Stimulated activated CD4-positive, alpha-beta T cell treated with anti-CD3 and anti-CD28 coated beads, Interleukin-1b, Interleukin-23, amount 100 ng/mL, for 48 hours (primary cell): ENCODE measurements around the gene CCDC92B.
"Not testable (repeated sequence)": the region's sequence is repeated elsewhere in the genome, so short reads cannot be mapped to it uniquely, and the experiment has no call there.

Experiments
- DNase-seq: peaks from one replicate; pipeline ENCODE4 v3.0.0-alpha.2; 2020

CCDC92B gene

GRCh38 chr17:2688351-2689342 is 60.8 kb downstream of the CCDC92B start:
- no peak for DNase-seq

GRCh38 chr17:2687074-2687418 is 62.4 kb downstream of the CCDC92B start:
- DNase-seq, result no peak

- DNase-seq, result no peak
These were observed 63.8 kb downstream of the CCDC92B start for GRCh38 chr17:2685696-2686095.

GRCh38 chr17:2684549-2684948 is 64.9 kb downstream of the CCDC92B start:
- no peak for DNase-seq

GRCh38 chr17:2683912-2684311 is 65.5 kb downstream of the CCDC92B start:
- DNase-seq, result no peak

GRCh38 chr17:2682176-2682938 is 67.1 kb downstream of the CCDC92B start:
- no peak for DNase-seq

GRCh38 chr17:2681650-2682049 is 67.8 kb downstream of the CCDC92B start:
- no peak for DNase-seq

GRCh38 chr17:2680961-2681360 is 68.5 kb downstream of the CCDC92B start:
- DNase-seq, result no peak

GRCh38 chr17:2679247-2679646 is 70.2 kb downstream of the CCDC92B start:
- DNase-seq, result not testable (repeated sequence)
